CD14-positive monocyte (primary cell): ENCODE results near the gene C1orf226. TPM values are rescaled to one million over a fixed set of nuclear protein-coding genes. Genes with fewer than 3 reads are reported as not detected.

Experiments used
- DNase-seq, 3 donors: peaks; one replicate each; pipeline ENCODE4 v3.0.0-alpha.2; 2011 to 2022
- H2AFZ ChIP-seq: 2 replicates; pipeline ENCODE4 v1.6.0; 2012; ENCODE audit warnings: mild to moderate bottlenecking, low read depth, low read length, inconsistent platforms; ENCODE audit not compliant: insufficient read depth, poor library complexity, severe bottlenecking
- H3K27ac ChIP-seq, 2 donors: 1 replicate in 1 of 2; 2 replicates in 1 of 2; pipeline ENCODE4 v1.5.1; 2012 to 2013; ENCODE audit warnings: low read length in 2 of 2, control low read depth in 1 of 2, inconsistent platforms in 1 of 2, low read depth in 1 of 2, mild to moderate bottlenecking in 1 of 2
- H3K27me3 ChIP-seq, 2 donors: one replicate each; pipeline versions ENCODE4 v1.6.0 to v1.6.1; 2011 to 2013; ENCODE audit warnings: low read length in 2 of 2; ENCODE audit not compliant: control insufficient read depth in 2 of 2, insufficient read depth in 2 of 2
- H3K36me3 ChIP-seq, 2 donors: replicated peaks in 1 of 2; 1 replicate in 1 of 2; 2 replicates in 1 of 2; pipeline versions ENCODE4 v1.5.1 to v1.6.1; 2012 to 2013; ENCODE audit warnings: low read length in 2 of 2, control low read depth in 1 of 2, inconsistent platforms in 1 of 2, mild to moderate bottlenecking in 1 of 2; ENCODE audit not compliant: insufficient read depth in 2 of 2, control insufficient read depth in 1 of 2
- H3K4me1 ChIP-seq, 2 donors: 1 replicate in 1 of 2; 2 replicates in 1 of 2; pipeline versions ENCODE4 v1.5.1 to v1.6.1; 2012 to 2013; ENCODE audit warnings: low read length in 2 of 2, control low read depth in 1 of 2, inconsistent platforms in 1 of 2, mild to moderate bottlenecking in 1 of 2, moderate library complexity in 1 of 2; ENCODE audit not compliant: insufficient read depth in 2 of 2, control insufficient read depth in 1 of 2
- H3K4me2 ChIP-seq: replicated peaks from 2 replicates; pipeline ENCODE3; 2012; ENCODE audit warnings: low read length, moderate library complexity, mild to moderate bottlenecking; ENCODE audit not compliant: poor library complexity, severe bottlenecking; ENCODE audit errors: extremely low read depth
- H3K4me3 ChIP-seq, 3 experiments: fragments of 200-600 bp in 1 of 3; sonication (generic) in 1 of 3; replicated peaks in 1 of 3; 1 replicate in 2 of 3; 2 replicates in 1 of 3; pipeline ENCODE4 v1.5.1; 2011 to 2013; ENCODE audit warnings: low read length in 3 of 3, mild to moderate bottlenecking in 3 of 3, control low read depth in 2 of 3, low read depth in 2 of 3, inconsistent platforms in 1 of 3, moderate library complexity in 1 of 3
- H3K79me2 ChIP-seq: 2 replicates; pipeline ENCODE4 v1.6.0; 2012; ENCODE audit warnings: mild to moderate bottlenecking, control low read depth, inconsistent platforms, low read length, moderate library complexity; ENCODE audit not compliant: insufficient read depth
- H3K9ac ChIP-seq: 2 replicates; pipeline ENCODE4 v1.6.0; 2017; ENCODE audit warnings: low read length, mild to moderate bottlenecking; ENCODE audit not compliant: insufficient read depth, poor library complexity, severe bottlenecking
- H3K9me3 ChIP-seq, 2 donors: replicated peaks in 1 of 2; 1 replicate in 1 of 2; 2 replicates in 1 of 2; pipeline versions ENCODE4 v1.5.1 to v1.6.1; 2012 to 2013; ENCODE audit warnings: low read length in 2 of 2, control low read depth in 1 of 2; ENCODE audit not compliant: control insufficient read depth in 1 of 2, insufficient read depth in 1 of 2
- H4K20me1 ChIP-seq: 2 replicates; pipeline ENCODE4 v1.6.0; 2012; ENCODE audit warnings: mild to moderate bottlenecking, low read length, control low read depth, moderate library complexity; ENCODE audit not compliant: insufficient read depth
- H3K27ac Mint-ChIP-seq, 7 donors: one replicate each; pipeline ENCODE4 v1.8.0; 2020; ENCODE audit warnings: mild to moderate bottlenecking in 7 of 7, mixed read lengths in 7 of 7, moderate library complexity in 6 of 7, inconsistent platforms in 2 of 7
- H3K27me3 Mint-ChIP-seq, 3 donors: one replicate each; pipeline ENCODE4 v1.8.0; 2021 to 2022; ENCODE audit warnings: low read depth in 3 of 3, mild to moderate bottlenecking in 3 of 3, mixed read lengths in 3 of 3, moderate library complexity in 3 of 3, inconsistent platforms in 1 of 3
- H3K36me3 Mint-ChIP-seq, 2 donors: one replicate each; pipeline ENCODE4 v1.8.0; 2020; ENCODE audit warnings: mixed read lengths in 2 of 2, inconsistent platforms in 1 of 2, mild to moderate bottlenecking in 1 of 2
- H3K4me1 Mint-ChIP-seq: one replicate; pipeline ENCODE4 v1.8.0; 2020; ENCODE audit warnings: mild to moderate bottlenecking, mixed read lengths
- H3K4me3 Mint-ChIP-seq, 2 donors: one replicate each; pipeline ENCODE4 v1.8.0; 2020; ENCODE audit warnings: mild to moderate bottlenecking in 2 of 2, mixed read lengths in 2 of 2, moderate library complexity in 1 of 2
- H3K9me3 Mint-ChIP-seq, 7 donors: one replicate each; pipeline ENCODE4 v1.8.0; 2020 to 2022; ENCODE audit warnings: mixed read lengths in 7 of 7, mild to moderate bottlenecking in 6 of 7, moderate library complexity in 6 of 7, inconsistent platforms in 2 of 7
- CTCF ChIP-seq: fragments of 200-600 bp; IDR thresholded peaks from one replicate; pipeline ENCODE4 v1.8.0; 2022; ENCODE audit warnings: antibody characterized with exemption, mild to moderate bottlenecking
- WGBS: methylation state at CpG from one replicate; pipeline ENCODE4 v1.1.5; 2013; ENCODE audit warnings: missing lambda C conversion rate; ENCODE audit not compliant: insufficient coverage; 5-methylcytosine and 5-hydroxymethylcytosine counted together
- intact Hi-C, 2 donors: fragments of 100-400 bp; cut with micrococcal nuclease; formaldehyde crosslinking; loops; one replicate each; pipeline versions ENCODE4 v1.15.0 to v1.15.1; 2023
- polyA plus RNA-seq, 3 donors: library from polyadenylated mRNA; depleted of rRNA in 1 of 3; unstranded in 2 of 3; stranded (reverse) in 1 of 3; fragments of 300-500 nt in 2 of 3; fragments of >200 nt in 1 of 3; fragmentation: Illumina TruSeq in 2 of 3; gene quantifications; 1 replicate in 2 of 3; 2 replicates in 1 of 3; pipeline ENCODE4 v1.2.3, GENCODE V29; 2012 to 2021

Gene C1orf226
- polyA plus RNA-seq, 3 donors, result 0.10 to 0.31 TPM; not detected in 1

GRCh38 chr1:162389021-162389818 lies 7.7 kb downstream of the C1orf226 start:
- intact Hi-C loops, result no loop called here
- Histone ChIP-seq H3K27me3 (no peaks in the 10 kb centered on the region), H3K27ac (no peak overlapping the region), H3K79me2 (no peaks in the 10 kb centered on the region), H3K9ac (no peak overlapping the region), H3K4me2 (no peak overlapping the region), H3K9me3 (no peaks in the 10 kb centered on the region), H2AFZ (peak overlapping the region; percentile 19), H3K4me3 (no peak overlapping the region), H4K20me1 (no peaks in the 10 kb centered on the region), H3K4me1 (peaks cover 13 to 30% of the 10 kb centered on the region in 2 donors), H3K36me3 (no peaks in the 10 kb centered on the region)
- Mint-ChIP-seq H3K4me1 (peaks cover 37% of the 10 kb centered on the region), H3K36me3 (no peaks in the 10 kb centered on the region), H3K9me3 (no peaks in the 10 kb centered on the region), H3K27me3 (no peaks in the 10 kb centered on the region), H3K27ac (no peak overlapping the region), H3K4me3 (peak overlapping the region in 1 of 2 donors; percentile 51)
- 46% methylated on average over 3 of the region's 11 CpGs for WGBS
- no peak for DNase-seq
- TF ChIP-seq CTCF, result no peak

DNA sequence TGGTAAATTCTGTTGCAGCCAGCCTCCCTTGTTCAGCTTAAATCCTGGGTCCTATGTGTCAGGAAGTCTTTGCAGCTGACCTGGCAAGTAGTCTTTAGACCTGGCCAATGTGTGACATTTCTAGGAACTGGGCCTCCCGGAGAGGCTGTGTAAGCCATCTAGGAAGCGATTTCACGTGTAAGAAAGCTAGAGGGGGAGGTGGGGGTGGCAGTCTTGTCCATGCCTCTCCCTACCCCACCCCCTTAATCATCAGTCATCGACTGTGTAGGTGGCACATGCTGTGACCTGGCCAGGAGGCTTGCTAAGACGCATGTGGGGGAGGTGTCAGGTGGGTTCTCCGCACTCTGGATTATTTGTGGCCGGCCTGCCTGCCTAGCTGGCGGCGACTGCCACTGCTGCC lies 8.4 kb downstream of the C1orf226 start:
- no peak overlapping the region for H3K27ac Mint-ChIP-seq
- H4K20me1 ChIP-seq, result no peaks in the 10 kb centered on the region
- no peak overlapping the region for H3K9ac ChIP-seq
- no peaks in the 10 kb centered on the region for H3K36me3 Mint-ChIP-seq
- intact Hi-C loops, result loop anchor here (5.0 kb wide), 1 partner anchor 333 kb away; no protein-coding TSS in a partner anchor
- no peak overlapping the region for H3K4me3 ChIP-seq
- H3K36me3 ChIP-seq, result no peaks in the 10 kb centered on the region
- H3K27me3 ChIP-seq, result no peaks in the 10 kb centered on the region
- peaks cover 37% of the 10 kb centered on the region for H3K4me1 Mint-ChIP-seq
- no peak for DNase-seq
- peaks cover 13 to 30% of the 10 kb centered on the region in 2 donors for H3K4me1 ChIP-seq
- 98% methylated on average over 4 of the region's 9 CpGs for WGBS
- H3K27me3 Mint-ChIP-seq, result peaks cover 0 to 3% (median 0%) of the 10 kb centered on the region in 3 donors
- H2AFZ ChIP-seq, result no peak overlapping the region
- H3K4me3 Mint-ChIP-seq, result no peak overlapping the region
- H3K79me2 ChIP-seq, result no peaks in the 10 kb centered on the region
- no peaks in the 10 kb centered on the region for H3K9me3 ChIP-seq
- H3K9me3 Mint-ChIP-seq, result no peaks in the 10 kb centered on the region
- TF ChIP-seq CTCF, result no peak
- no peak overlapping the region for H3K27ac ChIP-seq
- no peak overlapping the region for H3K4me2 ChIP-seq
